GM10248 (cell line): ENCODE measurements around the gene PLA2G4A.

Experiments used
- CTCF ChIA-PET: fragments of 300-600 bp; sonication (Branson Sonifier 250); formaldehyde crosslinking; extraction: SDS; loops from one replicate; lab custom pipeline; 2021; ENCODE audit warnings: antibody characterized with exemption; lab: Yijun Ruan, JAX
- POLR2A ChIA-PET: fragments of 350-650 bp; sonication (Branson Sonifier 250); formaldehyde crosslinking; extraction: SDS; loops from one replicate; lab custom pipeline; 2020; ENCODE audit warnings: antibody characterized with exemption; lab: Yijun Ruan, JAX
- DNase-seq: peaks from one replicate; pipeline ENCODE4 v3.0.0; 2012; ENCODE audit errors: extremely low spot score
- CTCF ChIP-seq: IDR thresholded peaks from 2 replicates; pipeline ENCODE4 v1.5.1; 2012; ENCODE audit warnings: mild to moderate bottlenecking, low read depth; ENCODE audit errors: extremely low read depth, missing control alignments, control extremely low read depth

Gene PLA2G4A

DNA sequence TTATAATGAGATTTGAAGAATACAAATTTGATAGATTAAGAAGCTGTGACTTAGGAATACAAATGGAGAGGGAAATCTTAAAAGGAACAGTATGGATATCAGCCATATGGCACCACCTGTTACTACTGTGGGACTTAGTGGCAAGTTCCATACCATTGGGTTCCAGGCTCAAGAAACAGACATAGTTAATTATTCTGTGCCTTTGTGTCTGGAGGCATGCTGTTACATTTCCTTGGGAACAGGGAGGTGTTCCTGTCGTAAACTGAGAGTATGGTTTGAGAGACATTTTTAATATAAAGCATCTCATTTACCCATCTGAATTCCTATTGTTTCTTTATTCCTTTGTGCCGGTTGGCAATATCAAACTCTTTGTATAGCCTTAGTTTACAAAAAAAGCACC lies 15.2 kb downstream of the PLA2G4A start:
- no peak for DNase-seq
- POLR2A ChIA-PET = no interaction called here

GRCh38 chr1:186845576-186846210 lies 16.9 kb downstream of the PLA2G4A start:
- CTCF ChIA-PET = interaction anchor here (1.4 to 1.9 kb wide), 2 partner anchors 18 to 20 kb away, joined by 4 to 5 read pairs; no protein-coding TSS in a partner anchor
- POLR2A ChIA-PET = no interaction called here

More for the DNA sequence above, 15.2 kb downstream of the PLA2G4A start:
- TF ChIP-seq CTCF = no peak
- CTCF ChIA-PET = no interaction called here

DNA sequence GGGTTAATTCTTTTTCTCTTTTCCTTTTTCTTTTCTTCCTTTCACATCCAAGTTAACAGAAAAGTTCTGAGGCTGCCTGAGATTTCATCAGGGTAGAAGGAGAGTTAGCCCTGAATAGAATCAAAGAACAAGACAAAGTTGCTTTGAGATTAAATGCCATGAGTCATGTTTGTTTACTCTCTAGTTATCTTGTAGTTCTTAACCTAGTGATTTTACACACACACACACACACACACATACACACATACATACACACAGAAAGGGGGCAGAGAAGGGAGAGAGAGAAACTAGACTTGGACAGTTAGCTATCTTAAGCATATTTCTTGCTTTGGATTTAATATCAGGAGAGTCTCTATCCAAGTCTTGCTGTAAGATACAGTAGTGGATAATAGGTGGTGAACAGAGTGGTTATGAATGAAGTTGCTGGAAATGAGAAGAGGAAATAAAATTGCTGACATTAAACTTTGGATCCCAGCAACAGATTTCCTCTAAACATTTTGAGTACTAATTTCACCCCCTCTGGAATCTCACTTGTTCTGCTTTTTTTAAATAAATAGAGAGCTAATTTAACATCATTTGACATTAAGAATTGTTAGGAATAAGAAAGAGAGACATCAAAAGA lies 19.9 kb downstream of the PLA2G4A start:
- no peak for TF ChIP-seq CTCF
- DNase-seq = no peak
- ChIA-PET POLR2A (no interaction called here), CTCF (interaction anchor here (1.0 to 1.9 kb wide), 5 partner anchors 10 to 474 kb away, joined by 3 to 7 read pairs (median 4); partner anchors contain the start of genes PTGS2 and TPR)

More at GRCh38 chr1:186845576-186846210, 16.9 kb downstream of the PLA2G4A start:
- no peak for TF ChIP-seq CTCF
- no peak for DNase-seq

DNA sequence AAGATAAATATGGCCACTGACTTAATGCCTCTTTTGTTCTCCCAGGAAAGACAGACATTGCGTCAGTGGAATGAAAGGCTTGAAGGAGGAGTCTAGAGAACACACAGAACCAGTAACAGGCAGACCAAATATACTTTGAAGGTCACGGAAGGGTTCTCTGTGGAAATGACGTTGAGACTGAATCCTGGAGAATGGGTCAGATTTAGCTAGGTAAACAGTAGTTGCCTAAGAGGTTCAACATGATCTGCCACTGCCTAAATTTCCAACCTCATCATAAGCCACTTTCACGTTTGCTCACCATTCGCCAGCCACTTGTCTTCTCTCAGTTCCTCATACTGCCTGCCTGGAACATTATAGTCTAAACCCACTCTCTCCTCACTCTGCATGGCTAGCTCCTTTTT lies 20.5 kb downstream of the PLA2G4A start:
- ChIA-PET POLR2A (interaction anchor here (0.8 kb wide), 1 partner anchor 10 kb away, joined by 5 read pairs; no protein-coding TSS in a partner anchor), CTCF (interaction anchor here (1.2 to 1.9 kb wide), 4 partner anchors 10 to 169 kb away, joined by 4 to 7 read pairs (median 4); partner anchors contain the start of gene PTGS2)
- no peak for TF ChIP-seq CTCF
- DNase-seq = no peak

GRCh38 chr1:186849826-186850225 lies 21.1 kb downstream of the PLA2G4A start:
- no peak for DNase-seq
- TF ChIP-seq CTCF = no peak
- POLR2A ChIA-PET = interaction anchor here (0.8 kb wide), 1 partner anchor 9 kb away, joined by 5 read pairs; no protein-coding TSS in a partner anchor
- CTCF ChIA-PET = interaction anchor here (1.2 to 1.8 kb wide), 4 partner anchors 11 to 170 kb away, joined by 3 to 7 read pairs (median 4); partner anchors contain the start of gene PTGS2

DNA sequence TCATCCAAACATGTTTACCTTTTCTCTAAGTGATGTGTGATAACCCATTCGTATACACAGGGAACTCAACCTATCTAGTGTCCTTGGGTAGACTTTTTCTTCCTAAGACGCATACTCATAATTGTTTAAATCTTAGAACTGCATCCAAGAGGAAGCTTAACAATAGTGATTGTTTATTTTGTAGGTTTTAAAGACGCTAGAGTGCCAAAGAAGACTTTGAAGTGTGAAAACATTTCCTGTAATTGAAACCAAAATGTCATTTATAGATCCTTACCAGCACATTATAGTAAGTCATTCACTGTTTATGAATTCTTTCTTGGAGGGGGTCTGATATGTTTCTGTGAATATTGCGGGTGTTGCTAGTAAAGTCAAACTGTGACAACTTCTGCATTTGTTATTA lies 25.4 kb downstream of the PLA2G4A start:
- ChIA-PET CTCF (no interaction called here), POLR2A (no interaction called here)
- no peak for DNase-seq
- TF ChIP-seq CTCF = no peak
